Activated naive CD8-positive, alpha-beta T cell treated with anti-CD3 and anti-CD28 coated beads, Interleukin-2, amount 10 ng/mL, durations not matched to agents 7 days and 5 days (primary cell): ENCODE data around the gene PPDPF. TPM values are rescaled to one million over a fixed set of nuclear protein-coding genes. Genes with fewer than 3 reads are reported as not detected.
"Not testable (repeated sequence)": the region's sequence is repeated elsewhere in the genome, so short reads cannot be mapped to it uniquely, and the experiment has no call there.

Source experiments
- ATAC-seq: fragments of 150-1000 bp; cut with Tn5 transposase; one replicate; pipeline ENCODE4 v1.10.0; 2021; ENCODE audit warnings: low read depth, moderate library complexity
- POLR2A ChIA-PET: fragments of 350-600 bp; sonication (Branson Sonifier 250); formaldehyde crosslinking; loops from one replicate; lab custom pipeline; 2021; ENCODE audit warnings: antibody characterized with exemption; lab: Charles Lee
- DNase-seq: peaks from one replicate; pipeline ENCODE4 v3.0.0; 2021
- H3K27ac Mint-ChIP-seq: one replicate; pipeline ENCODE4 v1.8.0; 2022; ENCODE audit warnings: mild to moderate bottlenecking, mixed read lengths
- H3K27me3 Mint-ChIP-seq: one replicate; pipeline ENCODE4 v1.8.0; 2022; ENCODE audit warnings: mild to moderate bottlenecking, moderate library complexity, mixed read lengths
- H3K36me3 Mint-ChIP-seq: one replicate; pipeline ENCODE4 v1.8.0; 2021; ENCODE audit warnings: mild to moderate bottlenecking, mixed read lengths
- H3K4me1 Mint-ChIP-seq: one replicate; pipeline ENCODE4 v1.8.0; 2021; ENCODE audit warnings: mixed read lengths
- H3K4me3 Mint-ChIP-seq: one replicate; pipeline ENCODE4 v1.8.0; 2022; ENCODE audit warnings: mild to moderate bottlenecking, moderate library complexity, mixed read lengths
- H3K9me3 Mint-ChIP-seq: one replicate; pipeline ENCODE4 v1.8.0; 2021; ENCODE audit warnings: mixed read lengths
- total RNA-seq, 2 experiments: library from RNA; stranded (reverse); gene quantifications; one replicate each; pipeline ENCODE4 v1.2.3, GENCODE V29; 2021

PPDPF gene
- total RNA-seq = 100 to 1,000 TPM; 242 to 248 TPM

- DNase-seq (peak; percentile 93), ATAC-seq (peak; percentile 72)
- H3K4me1 Mint-ChIP-seq = peaks cover 9% of the 10 kb centered on the region
- POLR2A ChIA-PET = interaction anchor here (0.7 to 7.3 kb wide), 30 partner anchors 9 to 897 kb away, joined by 3 to 88 read pairs (median 4); partner anchors contain the start of genes ARFRP1, GMEB2, HELZ2 and PRPF6
- H3K4me3 Mint-ChIP-seq = peak within 1 kb of the TSS; percentile 79
- H3K9me3 Mint-ChIP-seq = peaks cover 7% of the 10 kb centered on the region
- peaks cover 22% of the 10 kb centered on the region for H3K36me3 Mint-ChIP-seq
- peaks cover 6% of the 10 kb centered on the region for H3K27me3 Mint-ChIP-seq
- peak within 1 kb of the TSS; percentile 75 for H3K27ac Mint-ChIP-seq
These were observed at the start of gene PPDPF for GRCh38 chr20:63520504-63520933. Gene PPDPF (plus strand): TSS chr20:63520765. CDS start chr20:63521309, 544 bp downstream.

GRCh38 chr20:63471002-63471716, 49.4 kb upstream of the PPDPF start:
- no peak for ATAC-seq
- Mint-ChIP-seq H3K36me3 (no peaks in the 10 kb centered on the region), H3K4me3 (no peak overlapping the region), H3K27me3 (peaks cover 38% of the 10 kb centered on the region), H3K9me3 (no peaks in the 10 kb centered on the region), H3K27ac (no peak overlapping the region), H3K4me1 (no peaks in the 10 kb centered on the region)
- POLR2A ChIA-PET = no interaction called here
- no peak for DNase-seq

GRCh38 chr20:63471717-63471980, 48.9 kb upstream of the PPDPF start:
- no peak overlapping the region for H3K4me3 Mint-ChIP-seq
- H3K27ac Mint-ChIP-seq = no peak overlapping the region
- H3K36me3 Mint-ChIP-seq = no peaks in the 10 kb centered on the region
- peaks cover 38% of the 10 kb centered on the region for H3K27me3 Mint-ChIP-seq
- DNase-seq (no peak), ATAC-seq (no peak)
- POLR2A ChIA-PET = no interaction called here
- no peaks in the 10 kb centered on the region for H3K9me3 Mint-ChIP-seq
- H3K4me1 Mint-ChIP-seq = no peaks in the 10 kb centered on the region

- no peak for ATAC-seq
- H3K9me3 Mint-ChIP-seq = no peaks in the 10 kb centered on the region
- H3K27ac Mint-ChIP-seq = peak within 1 kb of the TSS; percentile 25
- H3K36me3 Mint-ChIP-seq = no peaks in the 10 kb centered on the region
- no peaks in the 10 kb centered on the region for H3K4me1 Mint-ChIP-seq
- H3K4me3 Mint-ChIP-seq = no peak within 1 kb of the TSS
- POLR2A ChIA-PET = no interaction called here
- peaks cover 41% of the 10 kb centered on the region for H3K27me3 Mint-ChIP-seq
- no peak for DNase-seq
These were observed 48.4 kb upstream of the PPDPF start, which contains the start of gene KCNQ2 for GRCh38 chr20:63471981-63472831. Gene KCNQ2 (minus strand): TSS chr20:63472655. CDS start chr20:63472463, 192 bp downstream.

- Mint-ChIP-seq H3K36me3 (no peaks in the 10 kb centered on the region), H3K9me3 (no peaks in the 10 kb centered on the region), H3K27me3 (peaks cover 42% of the 10 kb centered on the region), H3K4me3 (no peak overlapping the region), H3K4me1 (no peaks in the 10 kb centered on the region), H3K27ac (peak overlapping the region; percentile 25)
- ATAC-seq = no peak
- POLR2A ChIA-PET = no interaction called here
- DNase-seq = no peak
These were observed 47.6 kb upstream of the PPDPF start for GRCh38 chr20:63472862-63473390.

GRCh38 chr20:63473555-63474449, 46.8 kb upstream of the PPDPF start:
- Mint-ChIP-seq H3K4me3 (no peak overlapping the region), H3K36me3 (no peaks in the 10 kb centered on the region), H3K27ac (no peak overlapping the region), H3K9me3 (no peaks in the 10 kb centered on the region), H3K4me1 (no peaks in the 10 kb centered on the region), H3K27me3 (peaks cover 44% of the 10 kb centered on the region)
- ATAC-seq = no peak
- POLR2A ChIA-PET = no interaction called here
- no peak for DNase-seq

- POLR2A ChIA-PET = no interaction called here
- no peak overlapping the region for H3K4me3 Mint-ChIP-seq
- no peak for DNase-seq
- no peak overlapping the region for H3K27ac Mint-ChIP-seq
- H3K36me3 Mint-ChIP-seq = no peaks in the 10 kb centered on the region
- ATAC-seq = peak; percentile 48
- no peaks in the 10 kb centered on the region for H3K4me1 Mint-ChIP-seq
- peaks cover 40% of the 10 kb centered on the region for H3K27me3 Mint-ChIP-seq
- no peaks in the 10 kb centered on the region for H3K9me3 Mint-ChIP-seq
These were observed 45.4 kb upstream of the PPDPF start for GRCh38 chr20:63475209-63475608.

GRCh38 chr20:63477061-63477616, 43.4 kb upstream of the PPDPF start:
- H3K4me1 Mint-ChIP-seq = no peaks in the 10 kb centered on the region
- no peak overlapping the region for H3K27ac Mint-ChIP-seq
- no peaks in the 10 kb centered on the region for H3K9me3 Mint-ChIP-seq
- no peaks in the 10 kb centered on the region for H3K36me3 Mint-ChIP-seq
- POLR2A ChIA-PET = interaction anchor here (0.7 kb wide), 1 partner anchor 120 kb away, joined by 3 read pairs; no protein-coding TSS in a partner anchor
- H3K4me3 Mint-ChIP-seq = no peak overlapping the region
- DNase-seq = no peak
- ATAC-seq = no peak
- peaks cover 37% of the 10 kb centered on the region for H3K27me3 Mint-ChIP-seq

GRCh38 chr20:63477944-63478343, 42.6 kb upstream of the PPDPF start:
- no peak overlapping the region for H3K4me3 Mint-ChIP-seq
- ATAC-seq (no peak), DNase-seq (no peak)
- POLR2A ChIA-PET = no interaction called here
- H3K4me1 Mint-ChIP-seq = peaks cover under 1% of the 10 kb centered on the region
- no peak overlapping the region for H3K27ac Mint-ChIP-seq
- no peaks in the 10 kb centered on the region for H3K9me3 Mint-ChIP-seq
- peaks cover 40% of the 10 kb centered on the region for H3K27me3 Mint-ChIP-seq
- no peaks in the 10 kb centered on the region for H3K36me3 Mint-ChIP-seq

GRCh38 chr20:63478346-63479302, 41.9 kb upstream of the PPDPF start:
- H3K4me1 Mint-ChIP-seq = peaks cover 2% of the 10 kb centered on the region
- no peak overlapping the region for H3K4me3 Mint-ChIP-seq
- POLR2A ChIA-PET = no interaction called here
- no peaks in the 10 kb centered on the region for H3K36me3 Mint-ChIP-seq
- no peak overlapping the region for H3K27ac Mint-ChIP-seq
- DNase-seq = no peak
- no peaks in the 10 kb centered on the region for H3K9me3 Mint-ChIP-seq
- peaks cover 36% of the 10 kb centered on the region for H3K27me3 Mint-ChIP-seq
- ATAC-seq = no peak

- peaks cover 28% of the 10 kb centered on the region for H3K27me3 Mint-ChIP-seq
- DNase-seq, H3K9me3 Mint-ChIP-seq, POLR2A ChIA-PET, H3K4me3 Mint-ChIP-seq, H3K36me3 Mint-ChIP-seq, H3K4me1 Mint-ChIP-seq, H3K27ac Mint-ChIP-seq, ATAC-seq: not testable (repeated sequence)
These were observed 40.7 kb upstream of the PPDPF start for GRCh38 chr20:63479695-63480419.
